GM18907 (cell line): ENCODE data around the gene PITPNM3.
"Not testable (repeated sequence)": the region's sequence is repeated elsewhere in the genome, so short reads cannot be mapped to it uniquely, and the experiment has no call there.

Experiments used
- ATAC-seq: cut with Tn5 transposase; IDR thresholded peaks from one replicate; pipeline ENCODE4 v1.9.1; 2021; ENCODE audit warnings: mild to moderate bottlenecking, moderate library complexity; ENCODE audit not compliant: unreplicated experiment

Gene PITPNM3

DNA sequence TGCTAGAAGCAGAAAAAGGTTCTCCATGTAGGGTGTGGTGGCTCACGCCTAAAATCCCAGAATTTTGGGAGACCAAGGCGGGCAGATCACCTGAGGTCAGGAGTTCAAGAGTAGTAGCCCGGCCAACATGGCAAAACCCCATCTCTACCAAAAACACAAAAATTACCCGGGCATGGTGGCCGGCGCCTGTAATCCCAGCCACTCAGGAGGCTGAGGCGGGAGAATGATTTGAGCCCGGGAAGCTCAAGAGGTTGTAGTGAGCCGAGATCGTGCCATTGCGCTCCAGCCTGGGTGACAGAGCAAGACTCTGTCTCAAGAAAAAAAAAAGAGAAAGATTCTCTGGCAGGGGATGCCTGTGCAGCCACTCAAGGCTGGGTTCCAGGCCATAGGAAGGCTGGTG, 54.2 kb downstream of the PITPNM3 start:
- no peak for ATAC-seq

- ATAC-seq, result no peak
Measured at GRCh38 chr17:6501359-6501758, 55.0 kb downstream of the PITPNM3 start.

- no peak for ATAC-seq
Measured at GRCh38 chr17:6498901-6499540, 57.3 kb downstream of the PITPNM3 start.

DNA sequence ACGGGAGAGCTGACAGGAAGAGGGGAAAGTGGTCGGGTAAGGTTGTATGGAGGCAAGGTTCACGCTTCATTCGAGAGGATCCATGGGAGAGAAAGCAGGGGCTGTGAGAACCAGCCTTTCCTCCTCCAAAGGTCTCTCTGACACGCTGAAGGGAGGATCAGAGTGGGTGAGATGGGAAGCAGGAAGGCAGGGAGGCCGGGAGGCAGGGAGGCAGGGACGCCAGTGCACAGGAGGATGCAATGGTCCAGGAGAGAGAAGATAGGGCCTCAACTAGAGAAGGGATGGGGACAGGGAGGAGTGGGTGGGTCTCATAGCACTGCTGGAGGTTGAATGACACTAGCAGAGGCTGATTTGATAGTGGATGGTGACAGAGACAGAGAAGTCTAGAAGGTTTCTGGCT, 58.0 kb downstream of the PITPNM3 start:
- no peak for ATAC-seq

- ATAC-seq, result no peak
Measured at GRCh38 chr17:6497496-6498221, 58.7 kb downstream of the PITPNM3 start.

DNA sequence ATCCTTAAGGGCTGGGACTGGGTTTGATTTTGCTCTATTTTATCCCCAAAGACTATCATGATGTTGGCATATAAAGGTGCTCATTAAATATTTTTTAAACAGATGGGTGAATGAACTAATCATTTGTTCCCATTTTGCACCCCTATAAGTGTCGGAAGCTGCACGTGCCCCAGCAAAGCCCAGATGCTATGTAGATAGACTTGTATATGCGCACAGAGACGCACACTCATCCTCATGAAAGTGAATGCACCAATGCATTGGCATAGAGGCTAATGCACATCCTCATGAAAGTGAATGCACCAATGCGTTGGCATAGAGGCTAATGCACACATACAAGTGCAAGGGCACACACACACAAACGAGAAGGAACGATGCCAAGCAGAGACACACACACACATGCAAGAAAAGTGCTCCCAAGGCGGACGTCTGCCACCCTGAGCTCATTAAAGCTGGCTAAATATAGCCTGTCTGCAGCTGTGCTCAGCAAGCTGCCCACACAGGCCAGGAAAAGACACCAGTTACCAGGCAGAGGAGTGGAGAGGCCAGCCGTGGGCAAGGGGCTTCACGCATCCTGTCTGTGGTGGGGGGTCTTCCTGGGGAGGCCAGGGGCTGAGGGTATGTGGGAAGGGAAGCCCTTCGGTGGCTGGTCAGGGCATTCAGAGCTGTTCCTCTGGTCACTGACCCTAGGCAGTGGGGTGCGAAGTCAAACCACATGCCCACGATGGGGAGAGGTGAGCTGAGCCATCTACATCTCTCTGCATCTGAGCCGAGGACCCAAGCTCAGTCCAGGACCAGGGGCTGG, 59.5 kb downstream of the PITPNM3 start:
- no peak for ATAC-seq

DNA sequence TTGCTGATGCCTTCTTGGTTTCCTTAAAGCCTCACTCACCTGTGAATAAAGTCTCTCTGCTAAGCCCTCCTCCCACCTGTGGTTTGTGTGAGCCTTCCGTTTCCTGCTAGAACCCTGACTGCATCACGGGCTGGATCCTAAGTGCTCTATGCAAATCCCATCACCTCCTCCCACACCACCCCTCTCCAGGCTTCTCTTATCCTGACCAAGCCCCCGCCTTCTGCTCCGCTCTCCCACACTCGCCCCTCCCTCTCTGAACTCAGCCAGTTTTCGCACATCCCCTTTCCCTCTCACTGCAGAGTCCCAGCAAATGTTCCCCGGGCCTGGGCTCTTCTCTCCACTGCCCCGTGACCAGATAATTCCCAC, 60.3 kb downstream of the PITPNM3 start:
- no peak for ATAC-seq

DNA sequence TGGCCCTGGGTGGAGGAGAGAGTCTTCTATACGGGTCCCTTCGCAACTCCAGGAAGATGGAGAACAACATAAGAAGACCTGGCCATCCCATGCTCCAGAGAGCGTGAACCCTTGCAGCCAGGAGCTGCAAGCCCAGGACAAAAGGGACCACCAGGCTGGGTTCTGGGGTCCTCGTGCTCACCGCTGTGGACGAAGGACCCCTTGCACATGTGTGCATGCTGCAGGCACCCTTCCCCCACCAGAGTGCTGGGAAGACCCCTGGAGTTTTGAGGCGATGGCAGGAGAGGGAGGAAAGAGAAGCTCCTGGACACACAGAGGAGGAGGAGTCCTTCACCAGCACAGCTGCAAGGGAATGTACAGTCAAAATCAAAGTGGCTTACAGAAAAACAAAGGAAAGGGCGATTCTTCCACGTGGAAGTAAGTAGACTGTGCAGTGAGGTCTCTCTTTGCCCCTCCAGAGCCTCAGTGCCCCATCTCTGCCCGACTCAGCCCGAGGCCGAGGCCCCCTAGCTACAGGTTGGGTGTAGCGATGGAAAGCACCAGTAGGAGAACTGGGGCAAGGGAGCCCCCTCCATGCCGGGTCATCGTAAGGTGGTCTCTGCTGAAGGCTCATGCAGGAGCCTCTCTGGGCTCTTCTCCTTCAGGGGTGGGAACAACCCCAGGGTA, 60.8 kb downstream of the PITPNM3 start:
- no peak for ATAC-seq

DNA sequence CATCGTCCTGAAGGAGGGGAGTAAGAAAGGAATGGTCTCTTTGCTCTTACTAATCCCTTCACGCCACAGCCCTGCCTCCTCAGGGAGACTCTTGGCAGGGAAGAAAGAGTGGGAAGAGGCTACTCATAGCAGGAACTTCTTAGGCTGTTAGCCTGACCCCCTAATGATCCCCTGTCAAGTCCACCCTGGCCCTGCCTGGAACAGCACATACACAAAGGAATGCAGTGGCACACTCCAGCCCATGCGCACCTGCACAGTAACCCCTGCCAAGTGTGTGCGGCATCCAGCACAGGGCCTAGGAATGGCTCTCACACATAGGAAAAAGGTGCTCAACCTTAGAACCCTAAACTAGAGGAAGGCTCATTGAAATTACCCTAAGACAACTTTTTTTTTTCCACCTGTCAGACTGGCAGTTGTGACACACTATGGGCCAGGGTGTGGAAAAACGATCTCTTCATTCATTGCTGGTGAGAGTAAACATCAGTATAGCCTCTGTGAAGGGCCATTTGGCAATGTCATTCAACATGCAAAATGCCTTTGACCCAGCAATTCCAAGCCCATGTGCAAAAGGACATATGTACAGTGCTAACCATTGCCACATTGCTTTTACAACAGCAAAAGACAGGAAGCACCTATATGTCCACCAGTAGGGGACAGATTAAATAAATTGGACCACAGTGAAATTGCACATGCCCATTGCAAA, 62.0 kb downstream of the PITPNM3 start:
- no peak for ATAC-seq

- no peak for ATAC-seq
Measured at GRCh38 chr17:6492892-6493674, 63.3 kb downstream of the PITPNM3 start.

DNA sequence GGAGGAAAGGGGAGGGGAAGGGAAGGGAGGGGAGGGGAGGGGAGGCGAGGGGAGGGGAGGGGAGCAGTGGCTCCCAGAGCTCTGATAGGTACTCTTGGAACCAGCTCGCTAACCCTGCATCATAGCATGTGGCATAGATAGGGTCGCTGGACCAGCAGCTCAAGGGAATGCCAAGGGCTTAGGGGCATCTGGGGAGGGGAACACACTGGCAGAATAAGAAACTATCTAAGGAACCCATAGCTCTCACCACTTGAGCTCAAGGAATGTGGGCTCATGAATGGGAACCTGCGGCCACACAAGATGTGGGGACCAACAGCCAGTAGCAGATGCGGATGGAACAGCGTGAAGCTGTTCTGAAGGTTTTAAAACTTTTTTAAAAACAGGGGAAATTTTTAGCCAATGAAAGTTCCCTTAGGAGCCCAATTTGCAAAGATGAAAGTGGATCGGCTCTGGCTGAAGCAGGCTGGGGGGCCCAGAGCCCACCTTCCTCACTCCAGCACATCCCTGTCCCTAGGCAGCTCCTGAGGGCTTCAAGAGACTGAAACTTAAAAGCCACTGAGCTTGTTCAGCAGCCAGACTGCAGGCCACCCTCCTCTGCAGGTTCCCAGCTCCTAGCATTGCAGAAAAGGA, 65.2 kb downstream of the PITPNM3 start:
- no peak for ATAC-seq

GRCh38 chr17:6489016-6489550, 67.3 kb downstream of the PITPNM3 start:
- ATAC-seq, result no peak

- ATAC-seq, result no peak
Measured at GRCh38 chr17:6488008-6488539, 68.3 kb downstream of the PITPNM3 start.

DNA sequence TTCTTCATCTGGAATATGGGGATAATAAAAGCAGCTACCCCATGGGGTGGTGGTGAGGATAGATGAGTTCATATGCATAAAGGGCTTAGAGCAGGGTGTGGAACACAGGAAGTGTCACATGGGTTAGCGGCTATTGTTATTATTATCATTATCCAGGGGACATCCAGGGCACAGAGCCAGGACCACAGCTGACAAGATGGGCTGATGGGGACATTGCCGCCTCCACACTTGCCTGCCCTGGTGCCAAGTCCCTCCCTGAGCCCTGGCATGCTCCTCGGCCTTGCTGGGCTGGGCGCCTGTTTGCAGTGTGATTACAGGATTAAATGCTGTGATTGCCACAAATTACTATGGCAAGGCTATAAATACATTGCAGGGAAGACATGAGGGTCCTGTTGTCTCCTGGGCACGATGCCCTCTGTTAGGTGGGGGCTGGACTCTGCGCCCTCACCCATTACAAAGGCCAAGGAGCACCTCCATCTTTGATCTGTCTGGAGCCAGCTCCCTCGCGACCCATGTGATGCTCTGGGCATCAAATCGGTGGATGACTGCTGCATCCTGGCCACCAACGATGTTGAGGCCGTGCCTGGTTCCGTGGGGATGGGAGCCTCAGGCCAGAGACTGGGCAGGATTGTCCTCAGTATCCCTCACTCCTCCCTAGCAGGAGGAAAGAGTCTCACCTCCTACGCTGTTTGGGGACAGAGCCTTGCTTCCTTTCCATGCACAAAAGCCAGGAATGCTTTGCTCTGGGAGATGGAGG, 68.9 kb downstream of the PITPNM3 start:
- ATAC-seq, result no peak

- no peak for ATAC-seq
Measured at GRCh38 chr17:6485646-6486412, 70.5 kb downstream of the PITPNM3 start.

GRCh38 chr17:6483507-6483906, 72.8 kb downstream of the PITPNM3 start:
- no peak for ATAC-seq

DNA sequence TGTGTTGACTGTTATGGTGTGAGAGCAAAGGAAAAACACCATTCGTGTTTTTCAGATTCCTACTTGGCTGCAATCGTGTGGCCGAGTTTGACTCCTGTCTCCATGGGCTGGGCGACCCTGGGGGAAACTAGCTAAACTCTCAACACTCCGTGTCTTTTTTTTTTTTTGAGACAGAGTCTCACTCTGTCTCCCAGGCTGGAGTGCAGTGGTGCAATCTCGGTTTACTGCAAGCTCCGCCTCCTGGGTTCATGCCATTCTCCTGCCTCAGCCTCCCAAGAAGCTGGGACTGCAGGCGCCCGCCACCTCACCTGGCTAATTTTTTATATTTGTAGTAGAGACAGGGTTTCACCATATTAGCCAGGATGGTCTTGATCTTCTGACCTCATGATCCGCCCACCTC, 73.6 kb downstream of the PITPNM3 start:
- ATAC-seq, result not testable (repeated sequence)

DNA sequence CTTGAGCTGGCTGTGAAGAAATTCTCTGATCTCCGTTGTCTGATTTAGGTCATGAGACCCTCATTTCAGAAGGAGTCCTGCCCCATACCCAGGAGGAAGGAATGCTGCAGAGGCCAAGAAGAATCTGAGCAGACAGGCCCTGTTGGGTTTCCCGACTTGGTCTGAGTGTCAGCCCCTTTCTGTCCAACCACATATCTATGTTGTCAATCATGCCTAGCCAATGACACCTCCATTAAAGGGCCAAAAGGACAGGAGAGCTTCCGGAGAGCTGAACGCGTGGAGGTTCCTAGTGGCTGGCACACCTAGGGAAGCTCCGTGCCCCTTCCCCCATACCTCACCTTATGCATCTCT, 74.3 kb downstream of the PITPNM3 start:
- ATAC-seq, result no peak
